GM12873 (cell line): Measurements from ENCODE around the gene DLG1.

ENCODE experiments used
- TF ChIP-seq, protein P1 (sequence below): IDR thresholded peaks from 2 replicates; pipeline ENCODE4 v1.5.1; 2012; ENCODE audit warnings: low read depth, mild to moderate bottlenecking, moderate library complexity, low read length, control low read depth; ENCODE audit not compliant: insufficient read depth; ENCODE audit errors: missing control alignments

The DLG1 gene

DNA sequence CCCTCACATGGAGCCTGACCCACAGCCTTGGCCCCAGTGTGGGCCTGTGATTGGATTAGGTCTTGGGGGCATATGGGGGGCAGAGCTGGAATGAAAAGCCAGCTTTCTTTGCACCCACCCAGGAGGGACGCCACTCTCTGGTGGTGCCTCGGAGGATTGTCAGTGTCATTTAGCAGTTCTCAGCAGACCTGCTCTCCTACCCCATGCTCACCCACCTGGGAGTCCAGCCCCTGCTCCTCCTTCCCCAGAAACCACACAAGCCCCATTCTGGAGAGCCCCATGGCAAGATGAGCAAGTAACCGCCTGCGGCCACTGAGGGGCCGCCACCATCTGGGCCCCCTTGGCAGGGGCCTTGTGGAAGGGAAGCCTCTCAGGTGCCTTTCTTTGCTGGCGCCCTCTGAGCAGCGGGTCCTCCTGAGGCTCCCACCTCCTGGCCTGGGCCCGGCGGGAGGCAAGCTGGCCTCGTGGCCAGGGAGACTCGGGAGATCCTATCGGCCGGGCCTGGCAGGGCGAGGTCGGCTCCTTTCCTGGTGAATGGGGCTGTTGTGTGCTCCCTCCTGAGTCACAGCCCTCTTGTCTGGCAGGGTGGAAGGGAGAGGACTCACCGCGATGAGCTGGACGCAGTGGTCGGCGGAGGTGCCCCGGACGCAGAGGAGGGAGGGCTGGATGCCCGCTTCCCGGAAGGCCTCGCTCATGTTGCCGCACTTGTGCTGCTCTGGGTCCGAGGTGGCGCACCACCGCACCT lies 271.1 kb downstream of the DLG1 start:
- TF ChIP-seq, protein P1, sequence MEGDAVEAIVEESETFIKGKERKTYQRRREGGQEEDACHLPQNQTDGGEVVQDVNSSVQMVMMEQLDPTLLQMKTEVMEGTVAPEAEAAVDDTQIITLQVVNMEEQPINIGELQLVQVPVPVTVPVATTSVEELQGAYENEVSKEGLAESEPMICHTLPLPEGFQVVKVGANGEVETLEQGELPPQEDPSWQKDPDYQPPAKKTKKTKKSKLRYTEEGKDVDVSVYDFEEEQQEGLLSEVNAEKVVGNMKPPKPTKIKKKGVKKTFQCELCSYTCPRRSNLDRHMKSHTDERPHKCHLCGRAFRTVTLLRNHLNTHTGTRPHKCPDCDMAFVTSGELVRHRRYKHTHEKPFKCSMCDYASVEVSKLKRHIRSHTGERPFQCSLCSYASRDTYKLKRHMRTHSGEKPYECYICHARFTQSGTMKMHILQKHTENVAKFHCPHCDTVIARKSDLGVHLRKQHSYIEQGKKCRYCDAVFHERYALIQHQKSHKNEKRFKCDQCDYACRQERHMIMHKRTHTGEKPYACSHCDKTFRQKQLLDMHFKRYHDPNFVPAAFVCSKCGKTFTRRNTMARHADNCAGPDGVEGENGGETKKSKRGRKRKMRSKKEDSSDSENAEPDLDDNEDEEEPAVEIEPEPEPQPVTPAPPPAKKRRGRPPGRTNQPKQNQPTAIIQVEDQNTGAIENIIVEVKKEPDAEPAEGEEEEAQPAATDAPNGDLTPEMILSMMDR = no peak

DNA sequence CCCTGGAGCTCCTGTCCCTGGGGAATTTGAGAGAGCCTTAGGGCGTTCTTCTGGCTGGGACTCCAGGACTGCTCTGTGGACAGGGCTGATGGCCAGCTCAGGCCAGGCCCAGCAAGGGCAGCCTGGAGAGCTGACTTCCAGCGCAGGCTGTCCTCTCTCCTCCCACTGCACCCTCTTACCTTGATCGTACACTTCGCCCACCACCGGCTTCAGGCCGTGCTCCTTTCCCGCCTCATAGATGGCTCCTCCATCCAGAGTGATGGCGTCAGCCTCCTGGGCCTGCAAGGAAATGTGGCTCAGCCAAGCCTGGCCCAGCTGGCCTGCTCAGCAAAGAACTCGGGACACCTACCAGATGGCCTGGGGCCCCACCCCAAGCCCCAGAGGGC lies 271.9 kb downstream of the DLG1 start:
- TF ChIP-seq, protein P1 = no peak

DNA sequence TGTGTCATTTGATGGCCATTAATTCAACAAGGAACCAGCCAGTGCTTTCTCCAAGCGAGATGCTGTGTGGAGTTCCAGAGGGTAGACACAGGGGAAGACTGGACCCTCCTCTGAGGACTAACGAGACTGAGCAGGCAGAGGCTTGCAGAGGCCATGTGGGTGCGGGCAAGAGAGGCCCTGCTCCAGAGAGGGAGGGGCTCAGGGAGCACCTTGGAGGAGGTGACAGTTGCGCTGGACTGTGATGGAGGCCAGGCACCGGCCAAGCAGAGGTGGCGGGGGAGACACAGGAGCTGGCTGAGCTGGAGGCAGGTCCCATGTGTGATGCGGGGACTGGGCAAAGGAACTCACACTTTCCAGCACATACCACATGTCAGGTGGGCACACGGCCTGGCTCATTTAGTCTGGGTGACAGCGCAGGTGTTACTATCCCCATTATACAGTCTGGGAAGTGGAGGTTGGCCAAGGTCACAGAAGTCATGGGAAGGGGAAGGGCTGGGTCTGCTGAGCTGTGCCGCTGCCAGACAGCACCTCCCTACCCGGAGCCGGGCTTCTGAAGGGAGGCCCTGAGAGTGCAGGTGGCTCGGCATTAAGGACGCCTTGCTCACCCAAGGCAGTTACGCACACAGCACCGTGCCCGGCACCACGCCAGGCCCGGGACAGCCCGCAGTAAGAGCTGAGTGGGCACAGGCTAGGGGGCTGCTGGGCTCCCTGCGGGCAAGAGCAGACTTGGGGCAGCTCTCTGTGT lies 272.5 kb downstream of the DLG1 start:
- TF ChIP-seq, protein P1 = no peak

DNA sequence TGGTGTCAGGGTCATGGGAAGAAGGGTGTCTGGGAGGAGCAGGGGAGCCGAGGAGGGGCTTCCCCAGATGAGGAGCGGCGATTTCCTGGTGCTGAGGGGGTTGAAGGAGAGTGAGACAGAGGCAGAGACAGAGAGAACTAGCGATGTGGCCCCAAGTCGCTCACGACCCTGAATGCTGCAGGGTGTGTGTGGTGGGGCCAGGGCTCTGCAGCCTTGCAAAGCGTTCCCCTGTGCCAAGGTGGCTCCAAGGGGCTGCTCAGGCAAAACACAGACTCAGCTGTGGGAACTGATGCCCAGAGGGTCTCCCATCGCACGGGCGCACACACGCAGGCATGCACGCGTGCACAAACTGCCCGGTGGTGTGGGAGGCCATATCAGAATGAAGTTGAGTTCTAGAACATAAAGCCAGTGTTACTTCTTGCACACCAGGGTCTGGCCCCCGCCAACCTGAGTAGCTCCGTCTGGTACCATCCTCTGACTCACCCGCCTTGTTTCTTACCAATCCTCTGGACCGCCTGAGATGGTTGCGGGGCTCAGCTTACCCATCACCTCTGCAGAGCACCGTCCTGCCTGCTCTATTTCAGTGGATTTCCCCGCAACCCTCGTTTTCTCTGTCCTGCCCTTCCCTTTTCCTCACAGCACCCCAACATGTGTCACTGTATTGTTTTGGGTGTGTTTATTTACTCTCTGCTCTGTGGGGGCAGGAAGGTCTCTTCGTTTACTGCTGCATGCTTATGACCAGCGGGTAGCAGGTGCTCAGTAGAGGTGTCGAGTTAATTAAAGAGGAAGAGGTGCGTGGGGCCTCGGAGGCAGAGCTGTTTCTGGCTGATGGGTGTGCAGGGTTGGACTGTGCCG lies 273.3 kb downstream of the DLG1 start:
- TF ChIP-seq, protein P1 = no peak

DNA sequence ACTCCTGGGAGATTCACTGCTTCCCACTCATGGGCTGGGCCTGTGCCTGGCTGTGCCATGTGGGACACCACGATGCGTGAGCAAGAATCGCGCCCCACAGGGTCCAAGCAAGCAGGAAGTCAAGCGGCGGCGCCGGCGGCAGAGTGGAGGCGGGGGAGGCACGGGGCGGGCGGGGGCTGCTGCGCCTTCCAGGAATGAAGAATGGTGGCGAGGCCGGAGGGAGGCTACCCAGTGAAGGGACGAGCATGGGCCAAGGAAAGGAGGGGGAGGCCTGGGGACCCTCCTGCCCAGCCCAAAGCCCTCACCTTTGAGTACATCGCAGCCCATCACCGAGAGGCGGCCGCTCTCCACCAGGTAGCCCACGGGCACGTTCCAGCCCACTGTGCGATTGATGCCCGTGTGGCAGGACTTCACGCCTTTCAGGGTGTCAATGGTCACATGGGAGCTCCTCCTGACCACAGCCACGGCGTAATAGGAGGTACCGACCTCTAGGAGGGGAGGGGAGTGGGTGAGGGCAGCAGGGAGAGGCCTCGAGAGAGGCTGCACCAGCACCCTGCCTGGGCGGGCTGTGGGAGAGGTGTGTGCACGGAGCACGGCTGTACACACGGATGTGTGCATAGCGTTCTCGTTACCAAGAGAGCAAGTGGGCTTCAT lies 274.3 kb downstream of the DLG1 start:
- TF ChIP-seq, protein P1 = peak; percentile 17

DNA sequence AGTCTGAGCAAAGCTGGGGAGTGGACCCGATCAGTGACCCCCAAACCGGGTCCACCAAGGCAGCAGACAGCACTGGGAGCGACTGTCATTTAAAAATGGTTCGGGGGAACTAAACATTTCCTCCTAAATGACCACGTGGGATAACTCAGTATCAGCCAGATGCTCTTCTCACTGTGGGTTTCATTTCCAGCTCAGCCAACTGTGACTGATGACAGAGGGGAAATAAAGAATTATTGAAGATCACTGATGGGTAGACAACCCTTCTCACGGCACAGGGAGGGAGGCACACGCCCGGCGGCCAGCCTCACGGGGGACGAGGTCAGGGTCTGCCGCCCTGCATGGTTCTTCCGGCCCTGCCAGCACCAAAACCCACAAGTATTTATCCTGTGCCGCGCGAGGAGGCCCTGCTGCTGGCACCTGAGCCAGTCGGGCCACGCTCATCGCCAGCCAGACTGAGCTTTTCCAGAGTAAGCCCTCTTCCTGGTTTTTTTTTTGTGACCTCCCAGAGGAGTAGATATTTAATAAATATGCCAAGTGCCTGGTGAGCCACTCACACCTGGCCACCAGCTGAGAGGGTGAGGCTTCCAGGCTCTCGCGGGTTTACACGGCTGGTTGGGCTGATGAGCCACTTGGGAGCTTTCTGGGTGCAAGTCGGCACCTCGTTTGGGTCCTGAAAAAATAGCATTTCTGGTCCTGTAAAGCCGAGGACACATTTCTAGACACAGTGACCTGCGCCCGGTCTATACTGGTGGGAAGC lies 275.0 kb downstream of the DLG1 start:
- TF ChIP-seq, protein P1 = no peak
